ENCODE results near the gene SMIM28.

Gene SMIM28

DNA sequence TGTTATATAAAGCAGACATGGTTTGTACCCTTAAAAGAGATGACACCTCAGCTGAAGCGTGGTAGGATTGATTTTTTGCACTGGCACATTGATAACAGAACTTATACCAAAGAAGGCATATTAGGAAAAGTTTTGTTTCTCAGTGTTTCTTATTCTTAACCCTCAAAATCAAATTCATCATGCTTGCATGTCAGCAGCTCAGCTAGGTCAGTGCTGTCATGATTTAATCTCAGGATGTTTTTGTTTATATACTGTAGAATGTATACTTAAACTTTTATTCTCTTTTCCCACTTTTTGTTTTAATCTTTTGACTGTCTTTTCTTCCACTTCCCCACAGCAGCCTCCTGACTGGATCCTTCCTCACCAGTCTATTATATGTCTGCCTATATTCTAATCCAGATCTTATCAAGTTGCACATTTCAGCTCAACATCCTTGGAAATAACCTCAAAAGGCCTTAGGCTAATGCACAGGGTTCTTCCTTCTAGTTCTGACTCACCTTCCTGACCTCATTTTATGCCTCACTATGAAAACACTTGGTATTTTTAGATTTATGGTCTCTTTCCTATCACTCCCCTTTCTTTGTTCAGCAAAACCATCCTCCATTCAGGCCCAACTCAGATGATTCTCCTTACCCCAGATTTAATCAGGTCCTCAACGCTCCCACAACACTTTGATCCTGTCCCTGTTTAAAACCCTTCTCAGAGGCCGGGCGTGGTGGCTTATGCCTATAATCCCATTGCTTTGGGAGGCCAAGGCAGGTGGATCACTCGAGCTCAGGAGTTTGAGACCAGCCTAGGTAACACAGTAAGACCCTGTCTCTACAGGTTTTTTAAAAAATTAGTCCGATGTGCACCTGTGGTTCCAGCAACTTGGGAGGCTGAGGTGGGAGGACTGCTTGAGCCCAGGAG is 33.5 kb downstream of the SMIM28 start:
- intact Hi-C loops (cut with DNase I; ENCODE audit: low total_unique reads), result no loop called here
- TF ChIP-seq, protein P1, sequence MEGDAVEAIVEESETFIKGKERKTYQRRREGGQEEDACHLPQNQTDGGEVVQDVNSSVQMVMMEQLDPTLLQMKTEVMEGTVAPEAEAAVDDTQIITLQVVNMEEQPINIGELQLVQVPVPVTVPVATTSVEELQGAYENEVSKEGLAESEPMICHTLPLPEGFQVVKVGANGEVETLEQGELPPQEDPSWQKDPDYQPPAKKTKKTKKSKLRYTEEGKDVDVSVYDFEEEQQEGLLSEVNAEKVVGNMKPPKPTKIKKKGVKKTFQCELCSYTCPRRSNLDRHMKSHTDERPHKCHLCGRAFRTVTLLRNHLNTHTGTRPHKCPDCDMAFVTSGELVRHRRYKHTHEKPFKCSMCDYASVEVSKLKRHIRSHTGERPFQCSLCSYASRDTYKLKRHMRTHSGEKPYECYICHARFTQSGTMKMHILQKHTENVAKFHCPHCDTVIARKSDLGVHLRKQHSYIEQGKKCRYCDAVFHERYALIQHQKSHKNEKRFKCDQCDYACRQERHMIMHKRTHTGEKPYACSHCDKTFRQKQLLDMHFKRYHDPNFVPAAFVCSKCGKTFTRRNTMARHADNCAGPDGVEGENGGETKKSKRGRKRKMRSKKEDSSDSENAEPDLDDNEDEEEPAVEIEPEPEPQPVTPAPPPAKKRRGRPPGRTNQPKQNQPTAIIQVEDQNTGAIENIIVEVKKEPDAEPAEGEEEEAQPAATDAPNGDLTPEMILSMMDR (IDR thresholded peaks at IDR 0.05), result no peak
- Histone ChIP-seq H3K4me3 (no peak overlapping the region), H3K27ac (no peak overlapping the region), H3K4me1 (no peaks in the 10 kb centered on the region), H3K36me3 (peaks cover 64 to 98% (median 67%) of the 10 kb centered on the region in 3 donors), H3K27me3 (no peaks in the 10 kb centered on the region), H3K9me3 (no peaks in the 10 kb centered on the region)
- no peak for DNase-seq

DNA sequence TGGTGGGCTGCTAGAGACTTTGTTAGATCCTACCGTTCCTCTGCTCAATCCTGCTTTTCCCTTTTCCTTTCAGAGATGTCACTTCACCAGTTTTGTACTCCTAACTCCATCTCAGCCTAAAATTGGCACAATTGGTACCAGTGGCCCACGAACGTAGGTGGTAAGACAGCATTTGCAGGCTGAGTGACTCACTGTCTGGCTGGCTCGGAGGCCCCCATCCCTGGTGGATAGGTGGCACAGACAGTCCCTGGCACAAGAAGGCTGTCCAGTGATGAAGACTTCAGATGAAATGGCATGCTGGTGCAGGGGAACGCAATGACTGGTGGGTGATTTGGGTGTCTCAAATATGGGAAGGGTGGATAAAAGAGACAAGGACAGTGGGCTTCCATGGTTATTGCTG is 37.4 kb downstream of the SMIM28 start:
- no peak for DNase-seq
- TF ChIP-seq, protein P1 (IDR thresholded peaks at IDR 0.05), result no peak
- Histone ChIP-seq H3K4me3 (no peak overlapping the region), H3K36me3 (peaks cover 45 to 97% (median 47%) of the 10 kb centered on the region in 3 donors), H3K9me3 (no peaks in the 10 kb centered on the region), H3K27me3 (no peaks in the 10 kb centered on the region), H3K27ac (no peak overlapping the region), H3K4me1 (no peaks in the 10 kb centered on the region)
- intact Hi-C loops (cut with DNase I; ENCODE audit: low total_unique reads), result no loop called here

DNA sequence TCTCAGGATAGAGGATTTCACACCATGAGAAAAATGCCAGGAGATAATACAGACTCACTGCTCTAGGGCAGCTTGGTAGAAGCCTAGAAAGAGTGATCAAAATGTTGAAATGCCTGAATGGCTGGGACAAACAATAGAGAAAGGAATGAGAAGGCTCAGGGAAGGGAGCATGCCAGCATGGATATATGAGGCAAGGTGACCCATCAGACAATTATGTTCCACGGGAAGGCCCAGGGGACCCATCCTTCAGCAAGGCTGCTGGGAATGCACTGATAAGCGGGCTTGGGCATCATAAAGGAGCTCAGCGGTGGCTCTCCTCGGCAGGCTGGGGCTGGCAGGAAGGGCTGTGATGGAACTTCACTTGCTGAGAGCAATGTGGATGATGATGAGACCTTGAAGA is 38.5 kb downstream of the SMIM28 start:
- no peak for DNase-seq
- H3K27ac ChIP-seq, result no peak overlapping the region
- H3K9me3 ChIP-seq, result no peaks in the 10 kb centered on the region
- H3K36me3 ChIP-seq, result peaks cover 36 to 88% (median 39%) of the 10 kb centered on the region in 3 donors
- no peaks in the 10 kb centered on the region for H3K27me3 ChIP-seq
- TF ChIP-seq, protein P1 (IDR thresholded peaks at IDR 0.05), result no peak
- intact Hi-C loops (cut with DNase I; ENCODE audit: low total_unique reads), result no loop called here
- H3K4me1 ChIP-seq, result no peaks in the 10 kb centered on the region
- H3K4me3 ChIP-seq, result no peak overlapping the region

DNA sequence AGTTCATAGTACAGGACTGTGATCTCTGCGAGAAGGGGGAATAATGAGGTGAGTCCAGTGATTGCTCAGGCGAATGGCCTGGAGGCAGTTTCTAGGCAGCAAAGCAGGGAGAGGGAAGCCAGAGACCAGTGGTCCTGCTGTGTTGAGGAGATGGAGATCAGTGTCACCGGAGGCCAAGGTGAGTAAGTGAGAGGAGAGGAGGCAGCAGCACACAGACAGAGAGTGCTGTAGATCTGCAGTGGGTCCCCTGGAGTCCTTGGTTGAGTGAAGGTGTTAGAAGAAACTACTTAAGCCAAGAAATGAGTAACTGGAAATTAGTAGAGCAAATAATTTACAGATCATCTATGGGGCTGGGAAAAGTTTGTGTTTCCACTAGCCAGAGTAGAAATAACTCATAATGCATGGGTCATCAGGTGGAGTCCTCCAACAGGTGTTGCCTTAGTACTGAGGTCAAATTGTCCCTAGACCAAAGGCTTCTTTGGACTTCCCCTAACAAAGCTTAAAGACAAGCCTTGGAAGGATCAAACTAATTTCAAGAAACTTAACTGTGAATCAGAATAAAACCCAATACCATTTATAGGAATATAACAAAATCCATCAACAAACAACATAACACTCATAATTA is 39.9 kb downstream of the SMIM28 start:
- intact Hi-C loops (cut with DNase I; ENCODE audit: low total_unique reads), result no loop called here
- H3K27ac ChIP-seq, result no peak overlapping the region
- no peaks in the 10 kb centered on the region for H3K4me1 ChIP-seq
- H3K36me3 ChIP-seq, result peaks cover 24 to 74% (median 25%) of the 10 kb centered on the region in 3 donors
- no peak for DNase-seq
- H3K27me3 ChIP-seq, result no peaks in the 10 kb centered on the region
- no peak overlapping the region for H3K4me3 ChIP-seq
- H3K9me3 ChIP-seq, result no peaks in the 10 kb centered on the region
- TF ChIP-seq, protein P1 (IDR thresholded peaks at IDR 0.05), result no peak

- H3K4me1 ChIP-seq, result no peaks in the 10 kb centered on the region
- no peak overlapping the region for H3K27ac ChIP-seq
- no peaks in the 10 kb centered on the region for H3K27me3 ChIP-seq
- H3K36me3 ChIP-seq, result peaks cover 18 to 68% (median 18%) of the 10 kb centered on the region in 3 donors
- no peak overlapping the region for H3K4me3 ChIP-seq
- intact Hi-C loops (cut with DNase I; ENCODE audit: low total_unique reads), result no loop called here
- no peaks in the 10 kb centered on the region for H3K9me3 ChIP-seq
- TF ChIP-seq, protein P1 (IDR thresholded peaks at IDR 0.05), result no peak
- DNase-seq, result no peak
Measured at GRCh38 chr6:138418118-138418742, 40.5 kb downstream of the SMIM28 start.
